SK-N-SH treated with all-trans-retinoic acid at 6 μM for 48 hours (cell line): Measurements from ENCODE around the gene AGPAT1.

Experiments
- CSDC2 ChIP-seq: fragments of 250-450 bp; sonication (Bioruptor Pico); IDR thresholded peaks from 2 replicates; pipeline ENCODE4 v1.5.0; 2020; ENCODE audit warnings: mild to moderate bottlenecking, moderate library complexity
- GLIS3 ChIP-seq: fragments of 250-450 bp; sonication (Bioruptor Pico); IDR thresholded peaks from 2 replicates; pipeline ENCODE4 v1.5.0; 2020; ENCODE audit warnings: mild to moderate bottlenecking, moderate library complexity
- PPARA ChIP-seq: fragments of 250-450 bp; sonication (Bioruptor Pico); IDR thresholded peaks from 2 replicates; pipeline ENCODE4 v1.5.0; 2020; ENCODE audit warnings: mild to moderate bottlenecking, borderline replicate concordance

GRCh38 chr6:32189069-32189741 is 13.3 kb upstream of the AGPAT1 start:
- no peak for TF ChIP-seq CSDC2 (CRISPR knock-in tag)
- no peak for TF ChIP-seq PPARA
- TF ChIP-seq GLIS3 (CRISPR knock-in tag): no peak
